ENCODE measurements around the gene RAB1B.

Gene RAB1B

DNA sequence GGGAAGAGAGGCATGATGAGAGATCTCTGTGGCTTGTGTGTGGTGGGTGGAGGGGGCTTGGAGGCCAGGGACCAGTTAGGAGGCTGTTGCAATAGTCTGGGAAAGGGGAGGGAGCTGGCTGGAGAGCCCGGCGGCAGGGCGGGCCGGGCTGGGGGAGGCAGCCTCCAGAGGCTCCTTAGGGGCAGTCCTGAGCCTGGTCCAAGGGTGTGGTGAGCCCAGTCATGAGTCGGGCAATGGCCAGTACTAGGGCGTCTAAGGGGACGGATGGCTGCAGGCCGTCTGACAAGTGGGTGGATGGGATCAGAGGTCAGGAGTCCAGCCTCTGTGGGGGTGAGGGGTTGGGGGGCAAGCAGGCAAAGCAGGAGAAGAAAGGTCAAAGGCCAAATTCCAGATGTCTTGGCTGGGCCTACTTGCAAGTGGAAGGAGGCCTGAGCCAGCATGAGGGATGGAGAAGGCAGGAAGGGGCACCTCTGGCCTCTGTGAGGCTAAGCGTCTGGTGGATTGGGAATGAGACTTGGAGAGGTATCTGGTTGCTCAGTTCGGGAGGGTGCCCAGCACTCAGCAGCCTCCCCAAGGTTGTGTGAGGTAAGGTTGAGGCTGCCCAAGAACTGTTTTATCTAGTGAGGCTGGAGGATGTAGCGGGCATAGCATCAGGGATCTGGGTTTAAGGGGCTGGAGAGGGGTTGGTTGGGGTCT is 54.4 kb downstream of the RAB1B start:
- DNase-seq (ENCODE audit: low read depth in 2 of 2), result no peak

DNA sequence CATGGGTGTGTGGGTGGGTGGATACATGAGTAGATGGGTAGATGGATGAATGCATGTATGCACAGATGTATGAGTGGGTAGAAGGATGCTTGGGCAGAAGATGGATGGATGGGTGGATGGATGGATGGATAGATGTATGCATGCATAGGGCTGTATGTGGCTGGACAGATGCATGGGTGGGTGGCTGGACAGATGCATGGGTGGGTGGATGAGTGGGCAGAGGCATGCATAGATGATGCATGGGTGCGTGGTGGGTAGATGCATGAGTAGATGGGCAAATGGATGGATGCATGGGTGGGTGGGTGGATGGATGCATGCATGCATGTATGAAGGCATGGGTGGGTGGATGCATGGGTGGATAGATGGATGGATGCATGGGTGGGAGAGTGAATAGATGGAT is 55.2 kb downstream of the RAB1B start:
- DNase-seq (ENCODE audit: low read depth in 2 of 2), result no peak

DNA sequence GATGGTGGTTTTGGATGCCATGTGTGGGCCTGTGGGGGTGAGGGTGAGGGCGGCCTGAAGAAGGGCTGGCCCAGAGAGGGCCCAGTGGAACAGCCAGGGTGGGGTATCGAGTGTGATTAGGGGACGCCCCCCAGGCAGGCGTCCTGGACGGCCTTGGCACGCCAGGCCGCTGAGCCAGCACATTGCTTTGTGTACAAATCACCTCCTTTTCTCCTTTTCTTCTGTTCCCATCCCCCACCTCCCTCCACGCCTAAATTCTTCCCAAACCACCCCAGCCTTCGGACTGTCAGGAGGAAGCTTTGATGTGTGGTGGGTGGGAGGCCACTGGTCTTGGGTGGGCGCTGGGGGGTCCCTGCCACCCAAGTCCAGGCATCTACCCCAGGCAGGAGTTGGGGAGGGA is 56.2 kb downstream of the RAB1B start:
- no peak for DNase-seq (ENCODE audit: low read depth in 2 of 2)

DNA sequence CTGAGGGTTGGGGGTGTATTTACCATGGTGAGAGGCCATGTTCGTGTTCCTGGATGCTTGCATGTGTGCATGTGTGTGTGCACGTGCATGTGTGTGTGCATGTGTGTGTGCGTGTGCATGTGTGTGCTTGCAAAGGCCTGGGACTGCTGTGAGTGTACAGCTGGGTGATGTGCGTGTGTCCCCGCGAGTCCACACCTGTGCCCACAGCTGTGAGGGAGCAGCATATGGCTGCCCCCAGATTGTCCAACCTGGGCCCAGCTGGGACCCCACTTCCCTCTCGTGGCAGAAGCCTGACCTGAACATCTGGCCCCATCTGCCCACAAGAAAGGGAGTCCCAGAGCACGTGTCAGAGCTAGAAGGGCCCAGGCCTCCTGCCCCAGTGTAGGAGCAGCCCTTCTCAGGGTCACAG is 56.8 kb downstream of the RAB1B start:
- DNase-seq (ENCODE audit: low read depth in 2 of 2), result no peak

DNA sequence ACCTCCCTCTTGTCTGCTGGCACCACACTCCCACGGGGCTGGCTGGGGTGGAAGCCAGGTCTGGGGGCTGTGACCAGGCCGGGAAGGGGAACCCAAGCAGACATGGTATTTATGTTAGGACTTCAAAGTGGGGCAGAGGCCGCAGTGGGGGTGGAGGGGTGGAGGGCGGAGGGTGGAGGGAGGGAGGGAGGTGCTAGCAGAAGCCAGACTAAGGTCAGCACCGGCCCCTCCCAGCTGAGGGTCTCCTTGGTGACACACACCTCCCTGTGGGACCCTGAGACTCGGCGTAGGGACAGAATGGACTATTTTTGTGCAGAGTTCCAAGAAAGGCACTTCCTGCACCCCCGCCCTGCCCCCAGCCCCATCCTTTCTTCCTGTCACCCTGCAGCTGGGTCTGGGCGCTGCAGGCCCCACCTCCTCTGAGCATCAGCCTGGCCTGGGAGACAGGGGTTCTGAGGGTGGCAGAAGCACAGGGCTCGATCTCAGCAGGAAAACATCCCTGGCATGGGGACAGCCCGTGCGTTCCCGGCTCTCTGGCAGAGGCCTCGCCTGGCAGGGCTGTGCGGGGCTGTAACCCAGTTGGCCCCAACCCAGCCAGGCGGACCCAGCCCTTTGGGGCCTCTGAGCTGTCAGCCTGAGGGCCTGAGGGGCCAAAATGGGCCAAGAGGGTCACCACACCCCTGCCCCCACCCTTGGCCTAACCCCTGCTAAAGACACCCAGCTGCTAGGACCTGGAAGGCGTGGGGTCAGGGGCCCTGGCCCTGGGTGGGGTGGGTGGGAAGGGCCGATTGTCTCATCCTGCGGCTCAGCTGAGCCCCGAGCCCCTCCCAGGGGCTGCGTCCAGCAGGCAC is 58.0 kb downstream of the RAB1B start:
- no peak for DNase-seq (ENCODE audit: low read depth in 2 of 2)

Data from activated CD8-positive, alpha-beta memory T cell treated with anti-CD3 and anti-CD28 coated beads for 4 hours (primary cell).